Stimulated activated CD8-positive, alpha-beta memory T cell treated with anti-CD3 and anti-CD28 coated beads, Interleukin-12 subunit alpha, Interleukin-12 subunit beta, amount 100 ng/mL, for 1 hour (primary cell): ENCODE results near the gene RPL39.
"Not testable (repeated sequence)": the region's sequence is repeated elsewhere in the genome, so short reads cannot be mapped to it uniquely, and the experiment has no call there.

Source experiments
- DNase-seq: peaks from one replicate; pipeline ENCODE4 v3.0.0-alpha.2; 2020; ENCODE audit warnings: low read depth

RPL39 gene

DNA sequence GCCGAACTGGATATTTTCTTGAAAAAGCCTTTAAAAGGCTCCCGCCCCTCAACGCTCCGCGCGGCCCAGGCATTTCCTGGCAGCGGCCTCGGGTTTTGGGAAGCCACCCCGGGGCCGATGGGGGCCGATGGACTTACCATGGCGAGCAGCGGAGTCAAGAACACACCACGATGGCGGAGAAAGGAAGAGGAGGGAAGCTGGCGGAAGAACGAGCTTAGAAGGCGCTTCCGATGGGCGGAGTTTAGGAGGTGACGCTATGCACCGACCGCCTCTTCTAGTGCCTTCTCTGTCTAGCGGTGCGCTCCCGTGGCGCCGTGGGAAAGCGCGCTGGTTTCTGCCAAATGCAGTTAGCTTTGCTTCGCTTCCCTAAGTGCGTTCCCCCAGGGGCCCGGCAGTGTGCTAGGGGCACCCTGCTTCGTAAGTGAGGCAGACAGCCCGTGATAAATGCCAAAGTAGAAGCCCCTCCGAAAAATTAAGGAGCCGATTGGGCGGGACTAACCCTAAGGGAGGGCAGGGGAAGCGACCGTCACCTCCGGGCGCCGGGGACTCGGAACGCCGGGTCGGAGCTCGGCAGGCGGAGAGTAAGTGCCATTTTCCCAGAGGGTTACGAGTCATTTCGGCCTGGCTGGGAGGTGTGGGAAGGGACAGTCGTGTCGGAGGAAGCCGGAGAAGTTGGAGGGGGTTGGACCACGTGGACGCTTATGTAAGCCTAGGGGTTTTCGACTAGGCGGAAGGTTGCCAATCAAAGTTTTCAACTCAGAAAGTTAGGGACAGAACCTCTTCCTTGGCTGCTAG is at the start of gene RPL39:
TSS of gene RPL39 (minus strand) at position 194 of the 795 bp plus-strand sequence. CDS start at position 140, 54 bp downstream.
- peak; percentile 59 for DNase-seq

DNA sequence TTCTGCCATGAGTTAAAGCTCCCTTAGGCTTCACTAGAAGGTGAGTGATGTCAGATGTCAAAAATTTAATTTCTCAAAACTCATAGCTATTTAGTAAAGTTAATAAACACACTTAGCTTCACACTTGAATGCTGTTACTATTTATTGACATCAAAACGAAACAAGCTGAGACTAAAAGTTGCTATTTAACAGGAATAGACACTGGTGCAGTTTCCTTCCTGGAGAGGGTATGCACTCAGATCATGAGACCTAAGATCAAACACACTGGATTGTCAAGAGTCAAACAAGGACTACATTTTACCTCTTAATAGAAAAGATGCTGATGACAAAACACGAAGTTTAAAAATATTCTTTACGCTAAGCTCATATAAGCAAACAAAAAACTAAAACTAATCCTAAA is 42.5 kb upstream of the RPL39 start:
- DNase-seq: no peak

DNA sequence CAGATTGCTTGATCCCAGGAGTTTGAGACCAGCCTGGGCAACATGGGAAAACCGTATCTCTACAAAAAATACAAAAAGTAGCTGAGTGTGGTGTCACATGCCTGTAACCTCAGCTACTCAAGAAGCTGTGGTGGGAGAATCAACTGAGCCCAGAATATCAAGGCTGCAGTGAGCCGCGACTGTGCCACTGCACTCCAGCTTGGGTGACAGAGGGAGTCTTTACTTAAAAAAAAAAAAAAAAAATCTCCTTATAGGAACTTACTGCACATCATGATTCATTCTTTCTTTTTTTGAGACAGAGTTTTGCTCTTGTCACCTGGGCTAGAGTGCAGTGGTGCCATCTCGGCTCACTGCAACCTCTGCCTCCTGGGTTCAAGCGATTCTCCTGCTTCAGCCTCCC is 37.0 kb upstream of the RPL39 start:
- DNase-seq: no peak

DNA sequence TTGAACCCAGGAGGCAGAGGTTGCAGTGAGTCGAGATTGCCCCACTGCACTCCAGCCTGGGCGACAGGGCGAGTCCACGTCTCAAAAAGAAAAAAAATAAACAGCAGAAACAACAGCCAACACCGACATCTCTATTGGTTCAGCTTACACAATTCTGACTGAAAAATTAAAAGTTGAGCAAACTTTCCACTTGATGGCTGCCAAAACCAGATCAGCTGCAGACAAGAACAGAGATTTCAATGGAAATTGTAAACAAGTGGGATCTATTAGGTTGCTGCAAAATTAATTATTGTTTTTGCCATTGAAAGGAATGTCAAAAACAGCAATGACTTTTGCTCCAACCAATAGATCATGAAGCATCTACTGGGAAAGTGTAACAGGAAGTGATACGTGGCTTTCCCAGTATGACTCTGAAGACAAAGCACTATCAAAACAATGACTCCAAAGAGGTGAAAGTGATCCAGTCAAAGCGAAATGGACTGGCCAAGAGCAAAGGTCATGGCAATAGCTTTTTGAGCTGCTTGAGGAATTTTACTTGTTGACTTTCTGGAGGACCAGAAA is 35.0 kb upstream of the RPL39 start:
- DNase-seq: no peak

DNA sequence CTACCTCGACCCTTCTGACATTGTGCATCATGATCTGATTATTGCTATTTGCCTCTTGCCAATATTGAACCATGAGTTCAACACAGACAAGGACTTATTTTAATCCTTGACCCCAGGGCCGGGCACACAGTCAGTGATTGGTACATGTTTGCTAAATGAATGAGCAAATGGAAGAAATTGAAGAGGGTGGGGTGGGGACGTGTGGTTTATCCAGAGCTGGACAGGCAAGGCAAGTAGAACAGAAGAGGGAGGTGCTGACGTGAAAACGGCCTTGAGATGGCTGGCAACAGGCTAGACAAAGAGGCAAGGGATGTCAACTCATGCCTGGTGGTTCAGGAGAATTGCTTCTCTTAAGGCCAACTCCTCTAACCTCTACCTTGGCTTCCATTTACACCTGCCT is 32.8 kb upstream of the RPL39 start:
- not testable (repeated sequence) for DNase-seq

DNA sequence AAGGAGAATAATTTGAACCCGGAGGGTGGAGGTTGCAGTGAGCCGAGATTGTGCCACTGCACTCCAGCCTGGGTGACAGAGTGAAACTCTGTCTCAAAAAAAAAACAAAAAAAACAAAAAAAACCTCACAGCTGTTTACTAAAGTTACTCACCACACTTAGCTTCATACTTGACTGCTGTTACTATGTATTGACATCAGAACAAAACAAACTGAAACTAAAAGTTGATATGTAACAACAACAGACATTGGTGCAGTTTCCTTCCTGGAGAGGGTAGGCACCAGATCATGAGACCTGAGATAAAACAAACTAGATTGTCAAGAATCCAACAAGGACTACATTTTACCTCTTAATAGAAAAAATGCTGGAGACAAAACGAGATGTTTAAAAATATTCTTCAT is 30.3 kb upstream of the RPL39 start:
- not testable (repeated sequence) for DNase-seq

DNA sequence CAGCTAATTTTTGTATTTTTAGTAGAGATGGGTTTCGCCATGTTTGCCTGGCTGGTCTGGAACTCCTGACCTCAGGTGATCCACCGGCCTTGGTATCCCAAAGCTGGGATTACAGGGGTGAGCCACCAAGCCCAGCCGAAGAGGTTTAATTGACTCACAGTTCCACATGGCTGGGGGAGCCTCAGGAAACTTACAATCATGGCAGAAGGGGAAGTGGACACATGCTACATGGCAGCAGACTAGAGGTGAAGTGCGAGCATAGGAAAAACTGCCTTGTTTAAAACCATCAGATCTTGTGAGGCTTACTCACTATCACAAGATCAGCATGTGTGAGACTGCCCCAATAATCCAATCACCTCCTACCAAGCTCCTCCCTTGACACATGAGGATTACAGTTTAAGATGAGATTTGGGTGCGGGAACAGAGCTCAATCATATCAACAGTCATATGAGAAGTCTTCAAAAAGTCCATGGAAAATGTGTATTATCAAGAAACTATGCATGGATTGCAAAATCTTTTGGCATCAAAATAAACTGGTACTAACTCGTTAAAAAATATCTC is 25.8 kb upstream of the RPL39 start:
- no peak for DNase-seq

DNA sequence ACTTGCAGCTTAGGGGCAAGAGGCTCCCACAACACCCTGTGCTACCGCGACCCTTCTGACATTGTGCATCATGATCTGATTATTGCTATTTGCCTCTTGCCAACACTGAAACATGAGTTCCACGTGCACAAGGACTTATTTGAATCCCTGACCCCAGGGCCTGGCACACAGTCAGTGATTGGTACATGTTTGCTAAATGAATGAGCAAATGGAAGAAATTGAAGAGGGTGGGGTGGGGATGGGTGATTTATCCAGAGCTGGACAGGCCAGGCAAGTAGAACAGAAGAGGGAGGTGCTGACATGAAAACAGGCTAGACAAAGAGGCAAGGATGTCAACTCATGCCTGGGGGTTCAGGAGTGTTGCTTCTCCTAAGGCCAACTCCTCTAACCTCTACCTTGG is 24.9 kb upstream of the RPL39 start:
- no peak for DNase-seq

DNA sequence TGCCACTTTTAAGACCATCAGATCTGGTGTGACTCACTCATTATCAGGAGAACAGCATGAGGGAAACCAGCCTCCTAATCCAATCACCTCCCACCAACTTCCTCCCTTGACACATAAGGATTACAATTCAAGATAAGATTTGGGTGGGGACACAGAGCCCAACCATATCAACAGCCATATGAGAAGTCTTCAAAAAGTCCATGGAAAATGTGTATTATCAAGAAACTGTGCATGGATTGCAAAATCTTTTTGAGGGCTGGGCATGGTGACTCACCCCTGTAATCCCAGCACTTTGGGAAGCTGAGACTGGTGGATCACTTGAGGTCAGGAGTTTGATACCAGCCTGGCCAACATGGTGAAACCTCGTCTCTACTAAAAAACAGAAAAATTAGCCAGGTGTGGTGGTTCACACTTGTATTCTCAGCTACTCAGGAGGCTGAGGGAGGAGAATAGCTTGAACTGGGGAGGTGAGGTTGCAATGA is 17.8 kb upstream of the RPL39 start:
- DNase-seq: no peak

DNA sequence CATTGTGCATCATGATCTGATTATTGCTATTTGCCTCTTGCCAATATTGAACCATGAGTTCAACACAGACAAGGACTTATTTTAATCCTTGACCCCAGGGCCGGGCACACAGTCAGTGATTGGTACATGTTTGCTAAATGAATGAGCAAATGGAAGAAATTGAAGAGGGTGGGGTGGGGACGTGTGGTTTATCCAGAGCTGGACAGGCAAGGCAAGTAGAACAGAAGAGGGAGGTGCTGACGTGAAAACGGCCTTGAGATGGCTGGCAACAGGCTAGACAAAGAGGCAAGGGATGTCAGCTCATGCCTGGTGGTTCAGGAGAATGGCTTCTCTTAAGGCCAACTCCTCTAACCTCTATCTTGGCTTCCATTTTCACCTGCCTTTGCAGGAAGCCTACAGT is 17.0 kb upstream of the RPL39 start:
- not testable (repeated sequence) for DNase-seq

DNA sequence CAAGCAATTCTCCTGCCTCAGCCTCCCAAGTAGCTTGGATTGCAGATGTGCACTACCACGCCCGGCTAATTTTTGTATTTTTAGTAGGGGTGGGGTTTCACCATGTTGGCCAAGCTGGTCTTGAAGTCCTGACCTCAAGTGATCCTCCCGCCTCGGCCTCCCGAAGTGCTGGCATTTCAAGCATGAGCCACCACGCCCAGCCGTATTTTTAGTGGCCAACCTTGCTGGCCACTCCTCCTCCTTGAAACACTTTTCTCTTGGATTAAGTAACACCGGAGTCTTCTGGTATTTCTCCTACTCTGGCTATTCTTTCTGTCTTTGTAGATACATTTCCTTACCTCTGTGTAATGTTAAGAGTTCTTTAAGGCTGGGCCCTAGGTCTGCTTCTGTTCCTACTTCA is 11.1 kb upstream of the RPL39 start:
- DNase-seq: no peak

DNA sequence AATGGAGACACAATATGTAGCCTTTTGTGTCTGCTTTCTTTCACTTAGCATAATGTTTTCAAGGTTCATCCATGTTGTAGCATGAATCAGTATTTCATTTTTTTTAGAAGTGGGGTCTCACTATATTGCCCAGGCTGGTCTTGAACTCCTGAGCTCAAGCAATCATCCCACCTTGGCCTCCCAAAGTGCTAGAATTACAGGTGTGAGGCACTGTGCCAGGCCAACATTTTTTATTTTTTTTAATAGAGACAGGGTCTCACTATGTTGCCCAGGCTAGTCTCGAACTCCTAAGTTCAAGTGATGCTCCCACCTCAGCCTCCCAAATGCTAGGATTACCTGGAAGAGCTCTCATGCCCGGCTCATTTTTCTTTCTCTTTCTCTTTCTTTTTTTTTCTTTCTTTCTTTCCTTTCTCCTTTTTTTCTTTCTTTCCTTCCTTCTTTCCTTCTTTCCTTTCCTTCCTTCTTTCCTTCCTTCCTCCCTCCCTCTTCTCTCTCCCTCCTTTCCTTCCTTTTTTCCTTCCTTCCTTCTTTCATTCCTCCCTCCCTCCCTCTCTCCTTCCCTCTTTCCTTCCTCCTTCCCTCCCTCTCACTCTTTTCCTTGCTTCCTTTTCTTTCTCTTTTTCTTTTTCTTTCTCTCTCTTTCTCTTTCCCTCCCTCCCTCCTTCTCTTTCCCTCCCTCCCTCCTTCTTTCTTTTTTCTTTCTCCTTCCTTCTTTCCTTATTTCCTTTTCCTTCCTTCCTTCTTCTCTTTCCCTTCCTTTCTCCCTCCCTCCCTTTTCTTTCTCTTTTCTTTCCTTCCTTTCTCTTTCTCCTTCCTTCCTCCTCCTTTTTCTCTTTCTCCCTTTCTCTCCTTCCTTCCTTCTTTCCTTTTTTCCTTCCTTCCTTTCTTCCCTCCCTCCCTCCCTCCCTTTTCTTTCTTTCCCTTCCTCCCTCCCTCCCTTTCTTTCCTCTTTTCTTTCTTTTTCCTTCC is 10.1 kb upstream of the RPL39 start:
- DNase-seq: no peak

DNA sequence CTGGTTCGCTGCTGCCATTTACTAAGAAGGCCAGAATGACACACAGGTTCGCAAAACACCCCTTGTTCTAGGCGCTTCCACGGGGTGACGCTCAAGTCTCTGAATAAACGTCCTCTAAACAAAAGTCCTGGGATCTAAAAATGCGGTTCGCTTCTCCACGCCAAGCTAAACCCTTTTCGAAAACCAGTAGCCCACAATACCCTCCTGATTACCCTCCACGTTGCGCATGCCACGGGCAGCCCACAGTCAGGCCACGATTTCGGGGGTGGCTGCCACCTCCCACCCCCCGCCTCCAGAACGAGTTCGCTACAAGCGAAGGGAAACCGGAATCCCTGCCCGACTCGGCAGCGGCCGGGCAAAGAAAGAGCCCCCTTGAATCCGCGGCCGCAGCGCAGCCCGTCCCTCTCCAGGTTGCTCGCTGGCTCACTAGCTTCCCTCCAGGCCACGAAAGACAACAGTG is 423 bp downstream of the RPL39 start:
- no peak for DNase-seq

DNA sequence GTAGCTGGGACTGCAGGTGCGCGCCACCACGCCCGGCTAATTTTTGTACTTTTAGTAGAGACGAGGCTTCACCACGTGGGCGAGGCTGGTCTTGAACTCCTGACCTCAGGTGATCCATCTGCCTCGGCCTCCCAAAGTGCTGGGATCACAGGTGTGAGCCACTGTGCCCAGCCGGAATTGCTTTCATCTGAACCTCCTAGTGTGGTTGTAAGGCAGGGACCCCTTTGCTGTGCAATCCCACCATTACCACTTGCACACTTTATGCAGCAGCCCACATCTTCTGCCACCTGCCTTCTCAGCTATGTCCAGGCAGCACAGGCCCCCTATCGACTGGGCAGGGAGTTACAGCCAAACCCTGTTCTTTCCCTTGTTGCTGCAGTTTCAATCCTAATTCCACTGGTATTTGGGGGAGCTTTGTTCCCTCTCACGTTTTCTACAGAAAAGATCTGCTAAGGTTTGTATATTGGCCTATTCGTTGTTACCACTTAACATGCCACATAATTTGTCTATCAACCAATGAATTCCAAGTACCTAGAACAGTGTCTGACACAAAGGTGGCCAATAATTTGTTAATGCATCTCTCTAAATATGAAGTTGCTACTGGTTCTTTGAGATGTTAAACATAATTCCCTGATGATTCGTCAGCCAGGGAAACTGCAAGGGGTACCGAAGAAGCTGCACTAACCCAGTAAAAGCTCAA is 6.5 kb downstream of the RPL39 start:
- DNase-seq: no peak

DNA sequence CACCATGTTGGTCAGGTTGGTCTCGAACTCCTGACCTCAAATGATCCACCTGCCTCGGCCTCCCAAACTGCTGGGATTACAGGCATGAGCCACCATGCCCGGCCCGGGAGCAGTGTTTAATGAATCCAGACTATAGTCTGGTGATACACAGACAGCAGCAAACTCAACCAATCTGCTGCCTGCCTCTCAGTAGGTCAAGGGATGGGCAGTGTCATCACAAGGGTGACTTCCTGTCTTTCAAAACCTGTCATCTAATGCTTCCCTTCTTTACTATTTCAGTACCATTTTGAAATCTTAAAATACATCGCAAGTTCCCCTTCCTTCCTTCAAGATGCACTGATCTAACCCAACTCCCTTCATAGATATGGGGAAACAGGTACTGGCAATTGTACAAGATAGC is 8.4 kb downstream of the RPL39 start:
- no peak for DNase-seq

DNA sequence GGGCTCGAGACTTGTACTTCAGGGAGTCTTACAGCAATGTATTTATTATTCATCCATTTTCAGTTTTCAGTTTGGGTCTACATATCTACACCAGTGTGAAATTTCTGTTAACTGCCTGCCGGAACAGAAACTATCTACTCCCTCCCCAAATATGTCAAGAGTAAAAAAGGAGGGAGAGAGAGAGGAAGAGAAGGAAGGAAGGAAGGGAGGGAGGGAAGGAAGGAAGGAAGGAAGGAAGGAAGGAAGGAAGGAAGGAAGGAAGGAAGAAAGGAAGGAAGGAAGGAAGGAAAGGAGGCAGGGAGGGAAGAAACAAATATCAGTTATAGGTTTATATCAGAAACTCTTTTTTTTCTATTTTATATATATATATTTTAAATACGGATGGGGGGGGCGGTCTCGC is 12.6 kb downstream of the RPL39 start:
- no peak for DNase-seq

DNA sequence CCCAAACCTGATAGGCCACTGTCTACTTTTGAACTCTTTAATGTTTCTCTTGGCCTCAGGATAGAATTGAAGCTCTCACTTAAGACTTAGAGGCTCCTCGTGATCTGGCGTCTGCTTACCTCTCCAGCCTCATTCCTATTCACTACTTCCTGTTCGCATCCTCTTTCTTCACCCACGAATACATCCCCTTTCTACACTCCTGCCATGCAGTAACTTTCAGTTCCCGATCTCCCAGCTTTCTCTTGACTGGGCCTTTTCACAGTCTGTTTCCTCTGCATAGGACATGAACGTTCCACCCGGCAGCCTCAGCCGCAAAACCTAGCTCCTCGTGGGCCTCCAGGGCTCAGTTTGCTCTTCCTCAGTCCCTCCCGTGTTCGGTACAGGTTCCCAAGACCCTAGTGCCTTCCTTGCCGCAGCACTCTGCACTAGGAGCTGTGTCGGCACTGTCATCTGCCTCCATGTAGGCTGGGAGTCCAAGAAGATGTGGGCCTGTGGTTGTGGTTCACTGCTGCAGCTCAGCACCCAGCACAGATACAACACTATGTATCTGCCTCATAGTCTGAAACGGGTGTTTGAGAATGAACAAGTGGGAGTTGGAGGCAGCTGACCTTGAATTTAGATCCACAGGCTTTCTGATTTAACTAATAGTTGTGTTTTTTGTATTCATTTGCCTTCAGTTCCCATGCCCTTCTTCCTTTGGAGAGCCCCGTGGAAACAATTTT is 15.8 kb downstream of the RPL39 start:
- DNase-seq: no peak

DNA sequence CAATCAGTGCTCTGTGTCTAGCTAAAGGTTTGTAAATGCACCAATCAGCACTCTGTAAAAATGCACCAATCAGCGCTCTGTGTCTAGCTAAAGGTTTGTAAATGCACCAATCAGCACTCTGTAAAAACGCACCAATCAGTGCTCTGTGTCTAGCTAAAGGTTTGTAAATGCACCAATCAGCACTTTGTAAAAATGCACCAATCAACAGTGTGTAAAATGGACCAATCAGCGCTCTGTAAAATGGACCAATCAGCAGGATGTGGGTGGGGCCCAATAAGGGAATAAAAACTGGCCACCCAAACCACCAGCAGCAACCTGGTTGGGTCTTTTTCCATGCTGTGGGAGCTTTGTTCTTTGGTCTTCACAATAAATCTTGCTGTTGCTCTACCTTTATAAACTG is 22.0 kb downstream of the RPL39 start:
- not testable (repeated sequence) for DNase-seq

DNA sequence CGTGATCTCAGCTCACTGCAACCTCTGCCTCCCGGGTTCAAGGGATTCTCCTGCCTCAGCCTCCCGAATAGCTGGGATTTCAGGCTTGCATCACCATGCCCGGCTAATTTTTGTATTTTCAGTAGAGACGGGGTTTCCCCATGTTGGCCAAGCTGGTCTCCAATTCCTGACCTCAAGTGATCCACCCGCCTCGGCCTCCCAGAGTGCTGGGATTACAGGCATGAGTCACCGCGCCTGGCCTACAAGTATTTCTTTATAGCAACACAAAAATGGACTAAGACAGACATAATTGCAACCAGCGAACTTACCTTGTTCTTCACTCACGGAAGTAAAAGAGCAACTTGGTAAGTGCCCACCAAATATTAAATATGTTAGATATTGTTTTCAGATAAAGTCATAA is 23.0 kb downstream of the RPL39 start:
- not testable (repeated sequence) for DNase-seq

DNA sequence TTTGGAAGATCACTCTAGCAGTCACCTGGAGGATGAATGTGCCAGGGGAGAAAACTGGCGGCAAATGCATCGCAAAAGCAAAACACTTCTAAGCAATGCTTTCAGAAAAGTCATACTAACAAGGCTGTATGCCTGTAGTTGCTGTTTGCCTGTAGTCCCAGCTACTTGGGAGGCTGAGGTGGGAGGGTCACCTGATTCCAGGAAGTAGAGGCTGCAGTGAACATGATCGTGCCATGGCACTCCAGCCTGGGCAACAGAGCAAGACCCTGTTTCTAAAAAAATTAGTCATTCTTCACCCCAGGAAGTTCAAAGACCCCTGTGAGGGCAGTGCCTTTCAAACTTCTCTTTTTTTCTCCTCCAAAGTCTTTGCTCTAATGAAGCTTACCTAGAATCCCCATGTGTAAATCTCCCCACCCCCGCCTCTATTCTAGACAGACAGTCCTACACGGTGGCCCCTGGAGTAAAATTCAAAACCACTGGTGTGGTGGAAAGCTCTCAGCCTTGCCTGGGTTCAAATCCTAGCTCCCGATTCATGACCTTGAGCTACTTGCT is 27.5 kb downstream of the RPL39 start:
- no peak for DNase-seq

DNA sequence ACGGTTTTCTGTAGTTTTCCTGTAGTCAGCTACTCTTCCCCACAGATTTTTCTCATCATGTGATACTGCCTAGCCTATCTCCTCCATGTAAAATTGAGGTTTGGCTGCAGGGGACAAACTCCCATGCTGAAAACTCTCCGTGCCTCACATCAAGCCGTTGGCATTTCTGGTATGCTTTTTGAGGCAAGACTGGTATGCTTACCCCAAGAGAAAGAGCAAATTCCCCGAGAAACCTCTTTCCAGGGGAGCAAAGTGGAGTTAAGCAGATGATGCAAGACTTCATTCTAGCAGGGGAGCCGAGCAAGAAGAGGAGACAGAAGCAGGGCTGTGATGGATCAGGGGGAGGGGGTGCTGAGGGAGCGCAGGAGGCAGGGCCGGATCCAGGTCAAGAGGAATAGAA is 28.2 kb downstream of the RPL39 start:
- DNase-seq: no peak
